HL-60 (cell line): ENCODE data around the gene MTMR3.

Source experiments
- DNase-seq, 2 experiments: peaks; one replicate each; pipeline ENCODE4 v3.0.0-alpha.2; 2010 to 2020; ENCODE audit warnings: low read depth in 1 of 2, low spot score in 1 of 2
- H3K27ac ChIP-seq: fragments of 250-450 bp; sonication (Bioruptor Pico); replicated peaks from 2 replicates; pipeline ENCODE4 v1.5.1; 2020; ENCODE audit warnings: mild to moderate bottlenecking, moderate library complexity
- H3K27me3 ChIP-seq: fragments of 250-450 bp; sonication (Bioruptor Pico); 2 replicates; pipeline ENCODE4 v1.5.1; 2021; ENCODE audit warnings: mild to moderate bottlenecking, moderate library complexity; ENCODE audit not compliant: insufficient read depth, poor library complexity, severe bottlenecking
- H3K4me3 ChIP-seq: replicated peaks from 2 replicates; pipeline ENCODE4 v1.5.1; 2011; ENCODE audit warnings: mild to moderate bottlenecking, control low read depth, low read length; ENCODE audit not compliant: insufficient read depth
- GABPA ChIP-seq: IDR thresholded peaks from 2 replicates; pipeline ENCODE4 v1.6.1; 2012; ENCODE audit warnings: low read depth
- POLR2AphosphoS5 ChIP-seq: IDR thresholded peaks from 2 replicates; pipeline ENCODE4 v1.6.1; 2012; ENCODE audit warnings: low read depth
- SPI1 ChIP-seq: IDR thresholded peaks from 2 replicates; pipeline ENCODE4 v1.6.1; 2012; ENCODE audit warnings: low read depth, mild to moderate bottlenecking, borderline replicate concordance
- TF ChIP-seq, protein P1 (sequence below): IDR thresholded peaks from one replicate; pipeline ENCODE4 v1.5.1; 2011; ENCODE audit warnings: low read length, control low read depth, inconsistent platforms; ENCODE audit not compliant: insufficient read depth
- TF ChIP-seq, protein P2 (sequence below): IDR thresholded peaks from 2 replicates; pipeline ENCODE4 v1.6.1; 2012; ENCODE audit warnings: low read depth; ENCODE audit not compliant: insufficient replicate concordance

The MTMR3 gene

DNA sequence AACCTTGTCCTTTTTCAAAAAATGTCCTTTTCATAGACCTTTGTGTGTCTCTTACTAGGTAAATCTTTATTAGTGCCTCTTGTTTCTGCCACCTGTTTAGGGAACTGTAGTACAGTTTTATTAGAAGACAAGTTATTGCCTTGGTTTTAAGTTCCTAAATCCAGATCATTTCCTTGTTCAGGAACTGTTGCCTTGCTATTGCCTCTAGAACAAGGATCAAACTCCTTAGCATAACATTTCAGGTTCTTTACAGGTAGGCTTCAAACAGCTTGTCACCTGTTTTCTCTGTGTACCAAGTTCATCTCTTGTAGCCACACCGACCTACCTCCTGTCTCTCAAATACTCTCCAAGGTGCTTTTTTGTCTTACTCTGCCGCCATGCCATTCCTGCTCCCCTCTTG, 75.2 kb downstream of the MTMR3 start:
- H3K27me3 ChIP-seq = no peaks in the 10 kb centered on the region
- DNase-seq = no peak
- H3K27ac ChIP-seq = no peak overlapping the region
- no peak overlapping the region for H3K4me3 ChIP-seq
- TF ChIP-seq, protein P1, sequence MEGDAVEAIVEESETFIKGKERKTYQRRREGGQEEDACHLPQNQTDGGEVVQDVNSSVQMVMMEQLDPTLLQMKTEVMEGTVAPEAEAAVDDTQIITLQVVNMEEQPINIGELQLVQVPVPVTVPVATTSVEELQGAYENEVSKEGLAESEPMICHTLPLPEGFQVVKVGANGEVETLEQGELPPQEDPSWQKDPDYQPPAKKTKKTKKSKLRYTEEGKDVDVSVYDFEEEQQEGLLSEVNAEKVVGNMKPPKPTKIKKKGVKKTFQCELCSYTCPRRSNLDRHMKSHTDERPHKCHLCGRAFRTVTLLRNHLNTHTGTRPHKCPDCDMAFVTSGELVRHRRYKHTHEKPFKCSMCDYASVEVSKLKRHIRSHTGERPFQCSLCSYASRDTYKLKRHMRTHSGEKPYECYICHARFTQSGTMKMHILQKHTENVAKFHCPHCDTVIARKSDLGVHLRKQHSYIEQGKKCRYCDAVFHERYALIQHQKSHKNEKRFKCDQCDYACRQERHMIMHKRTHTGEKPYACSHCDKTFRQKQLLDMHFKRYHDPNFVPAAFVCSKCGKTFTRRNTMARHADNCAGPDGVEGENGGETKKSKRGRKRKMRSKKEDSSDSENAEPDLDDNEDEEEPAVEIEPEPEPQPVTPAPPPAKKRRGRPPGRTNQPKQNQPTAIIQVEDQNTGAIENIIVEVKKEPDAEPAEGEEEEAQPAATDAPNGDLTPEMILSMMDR = no peak
- TF ChIP-seq POLR2AphosphoS5 = no peak
- TF ChIP-seq GABPA = no peak
- no peak for TF ChIP-seq SPI1
- TF ChIP-seq, protein P2, sequence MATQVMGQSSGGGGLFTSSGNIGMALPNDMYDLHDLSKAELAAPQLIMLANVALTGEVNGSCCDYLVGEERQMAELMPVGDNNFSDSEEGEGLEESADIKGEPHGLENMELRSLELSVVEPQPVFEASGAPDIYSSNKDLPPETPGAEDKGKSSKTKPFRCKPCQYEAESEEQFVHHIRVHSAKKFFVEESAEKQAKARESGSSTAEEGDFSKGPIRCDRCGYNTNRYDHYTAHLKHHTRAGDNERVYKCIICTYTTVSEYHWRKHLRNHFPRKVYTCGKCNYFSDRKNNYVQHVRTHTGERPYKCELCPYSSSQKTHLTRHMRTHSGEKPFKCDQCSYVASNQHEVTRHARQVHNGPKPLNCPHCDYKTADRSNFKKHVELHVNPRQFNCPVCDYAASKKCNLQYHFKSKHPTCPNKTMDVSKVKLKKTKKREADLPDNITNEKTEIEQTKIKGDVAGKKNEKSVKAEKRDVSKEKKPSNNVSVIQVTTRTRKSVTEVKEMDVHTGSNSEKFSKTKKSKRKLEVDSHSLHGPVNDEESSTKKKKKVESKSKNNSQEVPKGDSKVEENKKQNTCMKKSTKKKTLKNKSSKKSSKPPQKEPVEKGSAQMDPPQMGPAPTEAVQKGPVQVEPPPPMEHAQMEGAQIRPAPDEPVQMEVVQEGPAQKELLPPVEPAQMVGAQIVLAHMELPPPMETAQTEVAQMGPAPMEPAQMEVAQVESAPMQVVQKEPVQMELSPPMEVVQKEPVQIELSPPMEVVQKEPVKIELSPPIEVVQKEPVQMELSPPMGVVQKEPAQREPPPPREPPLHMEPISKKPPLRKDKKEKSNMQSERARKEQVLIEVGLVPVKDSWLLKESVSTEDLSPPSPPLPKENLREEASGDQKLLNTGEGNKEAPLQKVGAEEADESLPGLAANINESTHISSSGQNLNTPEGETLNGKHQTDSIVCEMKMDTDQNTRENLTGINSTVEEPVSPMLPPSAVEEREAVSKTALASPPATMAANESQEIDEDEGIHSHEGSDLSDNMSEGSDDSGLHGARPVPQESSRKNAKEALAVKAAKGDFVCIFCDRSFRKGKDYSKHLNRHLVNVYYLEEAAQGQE = no peak

GRCh38 chr22:29964776-29965175, 81.8 kb downstream of the MTMR3 start:
- Histone ChIP-seq H3K27ac (peak overlapping the region; percentile 8), H3K27me3 (no peaks in the 10 kb centered on the region), H3K4me3 (no peak overlapping the region)
- TF ChIP-seq GABPA (no peak), SPI1 (peak; percentile 94)
- DNase-seq = peak in 1 of 2 experiments; percentile 22

GRCh38 chr22:29967461-29967860, 84.5 kb downstream of the MTMR3 start:
- TF ChIP-seq SPI1 = no peak
- TF ChIP-seq, protein P1 = no peak
- TF ChIP-seq POLR2AphosphoS5 = no peak
- TF ChIP-seq, protein P2 = no peak
- no peak for TF ChIP-seq GABPA
- no peak for DNase-seq

DNA sequence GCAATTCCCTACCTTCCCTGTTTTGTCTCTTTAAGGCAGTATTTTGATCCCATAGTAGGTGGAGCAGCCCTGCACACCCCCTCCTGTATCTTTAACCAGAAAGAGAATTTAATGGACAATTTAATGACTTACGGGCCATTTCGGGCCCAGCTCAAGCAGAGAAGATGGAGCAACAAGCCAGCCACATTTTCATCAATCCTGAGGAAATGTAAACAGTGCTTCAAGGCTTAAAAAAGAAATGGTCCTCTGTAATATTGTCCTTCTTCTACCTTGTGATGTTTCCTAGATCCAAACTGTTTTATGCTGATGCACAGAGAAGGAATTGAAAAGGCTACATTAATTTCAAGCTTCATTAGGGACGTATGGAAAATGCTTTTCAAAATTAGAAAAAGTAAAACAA, 88.6 kb downstream of the MTMR3 start:
- Histone ChIP-seq H3K4me3 (no peak overlapping the region), H3K27me3 (no peaks in the 10 kb centered on the region), H3K27ac (no peak overlapping the region)
- no peak for DNase-seq
- TF ChIP-seq POLR2AphosphoS5 (no peak), SPI1 (no peak), GABPA (no peak)
- TF ChIP-seq, protein P1 = no peak
- TF ChIP-seq, protein P2 = no peak

More at GRCh38 chr22:29967461-29967860, 84.5 kb downstream of the MTMR3 start:
- H3K4me3 ChIP-seq = no peak overlapping the region
- no peak overlapping the region for H3K27ac ChIP-seq
- no peaks in the 10 kb centered on the region for H3K27me3 ChIP-seq
